Fibroblast of lung (primary cell): Measurements from ENCODE around the gene PEX12. TPM values are rescaled to one million over a fixed set of nuclear protein-coding genes. Genes with fewer than 3 reads are reported as not detected.

Experiments
- DNase-seq, 2 donors: peaks; one replicate each; pipeline versions ENCODE4 v3.0.0 to v3.0.0-alpha.2; 2010; ENCODE audit warnings: low read depth in 2 of 2
- H2AFZ ChIP-seq: 2 replicates; pipeline ENCODE4 v1.5.1; 2012; ENCODE audit warnings: low read length, control low read depth, inconsistent platforms
- H3K27ac ChIP-seq: 2 replicates; pipeline ENCODE4 v1.5.1; 2011; ENCODE audit warnings: low read length, control low read depth; ENCODE audit not compliant: insufficient read depth
- H3K27me3 ChIP-seq: 2 replicates; pipeline ENCODE4 v1.5.1; 2011; ENCODE audit warnings: mild to moderate bottlenecking, low read length; ENCODE audit not compliant: control insufficient read depth, insufficient read depth
- H3K36me3 ChIP-seq: 2 replicates; pipeline ENCODE4 v1.5.1; 2011; ENCODE audit warnings: low read length; ENCODE audit not compliant: control insufficient read depth, insufficient read depth
- H3K4me1 ChIP-seq: 2 replicates; pipeline ENCODE4 v1.5.1; 2011; ENCODE audit warnings: low read length; ENCODE audit not compliant: control insufficient read depth, insufficient read depth; ENCODE audit errors: extremely low read depth
- H3K4me2 ChIP-seq: 2 replicates; pipeline ENCODE4 v1.5.1; 2011; ENCODE audit warnings: low read length, control low read depth; ENCODE audit not compliant: insufficient read depth; ENCODE audit errors: extremely low read depth
- H3K4me3 ChIP-seq, 4 experiments: fragments of 200-600 bp in 1 of 4; sonication (generic) in 1 of 4; replicated peaks in 1 of 4; 2 replicates each; pipeline ENCODE4 v1.5.1; 2011 to 2016; ENCODE audit warnings: low read length in 4 of 4, low read depth in 3 of 4, mild to moderate bottlenecking in 3 of 4, control low read depth in 2 of 4, inconsistent platforms in 1 of 4, mixed read lengths in 1 of 4; ENCODE audit not compliant: insufficient read depth in 1 of 4; ENCODE audit errors: control extremely low read depth in 1 of 4
- H3K79me2 ChIP-seq: 2 replicates; pipeline ENCODE4 v1.5.1; 2012; ENCODE audit warnings: mild to moderate bottlenecking, low read length, inconsistent platforms; ENCODE audit not compliant: control insufficient read depth, insufficient read depth
- H3K9ac ChIP-seq: 2 replicates; pipeline ENCODE4 v1.5.1; 2011; ENCODE audit warnings: mild to moderate bottlenecking, low read length, control low read depth; ENCODE audit not compliant: insufficient read depth
- H3K9me3 ChIP-seq: 2 replicates; pipeline ENCODE4 v1.5.1; 2012; ENCODE audit warnings: low read depth, low read length; ENCODE audit not compliant: control insufficient read depth, insufficient read depth
- H4K20me1 ChIP-seq: 2 replicates; pipeline ENCODE4 v1.5.1; 2011; ENCODE audit warnings: low read length; ENCODE audit not compliant: control insufficient read depth, insufficient read depth; ENCODE audit errors: extremely low read depth
- CTCF ChIP-seq, 2 donors: IDR thresholded peaks in 1 of 2; conservative IDR thresholded peaks in 1 of 2; 1 replicate in 1 of 2; 2 replicates in 1 of 2; pipeline ENCODE4 v1.5.1; 2011 to 2012; ENCODE audit warnings: low read length in 2 of 2, control low read depth in 1 of 2, inconsistent platforms in 1 of 2, low read depth in 1 of 2, mild to moderate bottlenecking in 1 of 2
- EZH2 ChIP-seq: IDR thresholded peaks from 2 replicates; pipeline ENCODE4 v1.5.1; 2012; ENCODE audit warnings: low read length, control low read depth, mild to moderate bottlenecking; ENCODE audit errors: missing control alignments
- polyA plus RNA-seq, 2 donors: library from polyadenylated mRNA; depleted of rRNA in 1 of 2; stranded (reverse) in 1 of 2; unstranded in 1 of 2; fragments of >200 nt; gene quantifications; 2 replicates each; pipeline ENCODE4 v1.2.1, GENCODE V29; 2011 to 2012; ENCODE audit warnings: missing spikeins in 1 of 2
- total RNA-seq: library from RNA; depleted of rRNA; stranded (reverse); fragments of >200 nt; gene quantifications from 2 replicates; pipeline ENCODE4 v1.2.1, GENCODE V29; 2014

The PEX12 gene
- total and polyA plus RNA-seq, 2 donors (not counting 1 experiment from before 2014, with no cell fraction given) = 7.1 to 9.5 TPM

GRCh38 chr17:35555691-35556090 is 22.7 kb downstream of the PEX12 start:
- H3K36me3 ChIP-seq = no peaks in the 10 kb centered on the region
- H3K27ac ChIP-seq = no peak overlapping the region
- no peak overlapping the region for H3K4me2 ChIP-seq
- peaks cover 14% of the 10 kb centered on the region for H3K27me3 ChIP-seq
- TF ChIP-seq CTCF (conservative IDR thresholded peaks at IDR 0.05 in 1 of 2, IDR thresholded peaks at IDR 0.05 in 1 of 2; ENCODE audit: low read depth in 1 of 2, low read length in 2 of 2) = peak in 1 of 2 donors; percentile 17
- no peak for TF ChIP-seq EZH2
- H3K79me2 ChIP-seq = no peaks in the 10 kb centered on the region
- no peaks in the 10 kb centered on the region for H3K4me1 ChIP-seq
- H3K4me3 ChIP-seq = no peak overlapping the region
- no peak for DNase-seq
- H2AFZ ChIP-seq = no peak overlapping the region
- H3K9ac ChIP-seq = no peak overlapping the region
- no peaks in the 10 kb centered on the region for H4K20me1 ChIP-seq
- no peaks in the 10 kb centered on the region for H3K9me3 ChIP-seq

GRCh38 chr17:35554668-35555067 is 23.7 kb downstream of the PEX12 start:
- DNase-seq = no peak
- H3K27me3 ChIP-seq = peaks cover 18% of the 10 kb centered on the region
- no peak for TF ChIP-seq CTCF (conservative IDR thresholded peaks at IDR 0.05 in 1 of 2, IDR thresholded peaks at IDR 0.05 in 1 of 2; ENCODE audit: low read depth in 1 of 2, low read length in 2 of 2)
- no peak for TF ChIP-seq EZH2

GRCh38 chr17:35553310-35553709 is 25.1 kb downstream of the PEX12 start:
- H4K20me1 ChIP-seq = no peaks in the 10 kb centered on the region
- no peaks in the 10 kb centered on the region for H3K4me1 ChIP-seq
- H3K4me2 ChIP-seq = no peak overlapping the region
- no peak overlapping the region for H2AFZ ChIP-seq
- no peak overlapping the region for H3K27ac ChIP-seq
- H3K27me3 ChIP-seq = peaks cover 18% of the 10 kb centered on the region
- DNase-seq = no peak
- H3K79me2 ChIP-seq = no peaks in the 10 kb centered on the region
- no peaks in the 10 kb centered on the region for H3K9me3 ChIP-seq
- H3K9ac ChIP-seq = no peak overlapping the region
- TF ChIP-seq EZH2 = no peak
- no peak for TF ChIP-seq CTCF (conservative IDR thresholded peaks at IDR 0.05 in 1 of 2, IDR thresholded peaks at IDR 0.05 in 1 of 2; ENCODE audit: low read depth in 1 of 2, low read length in 2 of 2)
- H3K4me3 ChIP-seq = no peak overlapping the region
- no peaks in the 10 kb centered on the region for H3K36me3 ChIP-seq

More at GRCh38 chr17:35554668-35555067, 23.7 kb downstream of the PEX12 start:
- Histone ChIP-seq H3K4me2 (no peak overlapping the region), H3K9me3 (no peaks in the 10 kb centered on the region), H2AFZ (no peak overlapping the region), H3K4me3 (no peak overlapping the region), H3K79me2 (no peaks in the 10 kb centered on the region), H3K27ac (no peak overlapping the region), H4K20me1 (no peaks in the 10 kb centered on the region), H3K36me3 (no peaks in the 10 kb centered on the region), H3K4me1 (no peaks in the 10 kb centered on the region), H3K9ac (no peak overlapping the region)
